Activated CD8-positive, alpha-beta memory T cell treated with anti-CD3 and anti-CD28 coated beads for 1 hour (primary cell): ENCODE data around the gene ALK.
"Not testable (repeated sequence)": the region's sequence is repeated elsewhere in the genome, so short reads cannot be mapped to it uniquely, and the experiment has no call there.

Source experiments
- DNase-seq, 2 donors: peaks; one replicate each; pipeline ENCODE4 v3.0.0-alpha.2; 2020; ENCODE audit warnings: low read depth in 1 of 2; ENCODE audit errors: extremely low read depth in 1 of 2

Gene ALK

GRCh38 chr2:29269095-29269764 lies 652.2 kb downstream of the ALK start:
- DNase-seq: no peak

DNA sequence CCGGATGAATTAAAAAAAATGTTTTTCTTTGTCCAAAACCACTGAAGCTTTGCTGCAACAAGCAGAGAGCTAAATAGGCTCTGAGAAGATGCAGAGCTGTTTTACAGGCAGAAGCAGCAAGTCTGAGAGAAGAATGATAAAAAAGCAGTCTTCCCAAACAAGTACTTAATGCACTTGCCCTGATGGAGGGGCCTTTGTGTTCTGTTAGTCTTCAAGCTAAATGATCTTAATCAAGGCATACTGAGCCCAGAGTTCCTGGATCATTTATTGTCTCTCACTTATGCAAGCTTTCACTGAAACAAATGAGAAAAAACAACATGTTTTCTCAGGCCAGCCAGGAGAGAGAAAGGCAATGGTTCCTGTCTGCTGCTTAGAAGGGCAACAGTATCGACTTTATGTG lies 653.7 kb downstream of the ALK start:
- no peak for DNase-seq

GRCh38 chr2:29263886-29264285 lies 657.5 kb downstream of the ALK start:
- no peak for DNase-seq

GRCh38 chr2:29262681-29263260 lies 658.6 kb downstream of the ALK start:
- DNase-seq: no peak

DNA sequence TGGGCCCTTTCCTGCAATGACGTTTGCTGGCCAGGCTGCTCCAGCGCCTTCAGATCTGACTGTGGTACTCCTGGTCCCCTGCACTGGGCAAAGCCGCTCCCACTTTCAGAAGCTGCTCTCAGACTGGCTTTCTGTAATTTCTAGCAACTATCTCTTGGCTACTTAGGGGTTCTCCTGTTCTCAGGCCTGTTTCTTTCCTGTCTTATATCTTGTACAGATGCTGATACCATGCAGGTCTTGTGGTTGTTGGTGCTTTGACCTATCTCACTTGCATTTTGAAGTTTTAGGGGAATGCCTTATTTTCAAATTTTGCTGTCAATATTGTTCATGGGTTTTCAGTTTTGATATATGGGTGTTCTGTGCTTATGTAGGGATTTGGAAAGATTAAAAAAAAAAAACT lies 660.4 kb downstream of the ALK start:
- no peak for DNase-seq

- no peak for DNase-seq
Measured at GRCh38 chr2:29260142-29260772, 661.1 kb downstream of the ALK start.

DNA sequence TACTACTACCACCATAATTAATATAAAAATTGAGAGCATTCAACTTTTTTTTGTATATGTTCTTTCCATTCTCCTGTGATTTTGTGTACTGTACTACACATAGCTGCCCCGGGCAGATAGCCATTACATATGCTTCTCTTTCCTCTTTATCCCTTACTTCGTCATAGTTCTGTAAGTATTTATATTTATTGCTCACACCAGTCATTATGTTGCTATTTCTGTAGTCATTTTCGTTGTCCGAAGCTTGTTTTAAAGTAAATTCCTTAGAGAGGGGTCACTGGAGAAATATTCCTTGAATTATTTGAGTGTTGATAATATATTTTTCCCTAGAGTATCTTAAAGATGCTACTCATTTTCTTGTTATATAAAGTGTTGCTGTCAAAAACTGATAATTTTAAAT lies 662.2 kb downstream of the ALK start:
- DNase-seq: no peak

DNA sequence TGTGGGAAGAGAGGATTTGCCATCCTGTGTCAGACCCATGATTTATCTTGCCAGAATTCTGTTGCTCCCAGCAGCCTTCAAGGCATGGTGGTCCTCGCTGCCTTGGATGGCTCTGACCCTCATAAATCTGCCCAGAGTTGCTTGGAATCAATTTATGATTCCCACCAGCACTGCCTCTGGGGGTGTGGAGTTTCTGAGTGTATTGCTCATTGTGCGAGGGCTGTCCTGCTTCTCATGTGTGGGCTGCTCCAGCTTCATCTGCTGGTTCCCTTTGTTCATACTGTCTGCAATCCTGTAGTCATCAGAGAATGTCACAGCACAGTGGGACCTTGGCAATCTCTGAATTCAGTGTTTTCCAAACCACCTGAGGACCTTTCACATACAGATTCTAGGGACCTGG lies 666.4 kb downstream of the ALK start:
- DNase-seq: no peak

GRCh38 chr2:29253495-29254275 lies 667.7 kb downstream of the ALK start:
- DNase-seq: not testable (repeated sequence)

DNA sequence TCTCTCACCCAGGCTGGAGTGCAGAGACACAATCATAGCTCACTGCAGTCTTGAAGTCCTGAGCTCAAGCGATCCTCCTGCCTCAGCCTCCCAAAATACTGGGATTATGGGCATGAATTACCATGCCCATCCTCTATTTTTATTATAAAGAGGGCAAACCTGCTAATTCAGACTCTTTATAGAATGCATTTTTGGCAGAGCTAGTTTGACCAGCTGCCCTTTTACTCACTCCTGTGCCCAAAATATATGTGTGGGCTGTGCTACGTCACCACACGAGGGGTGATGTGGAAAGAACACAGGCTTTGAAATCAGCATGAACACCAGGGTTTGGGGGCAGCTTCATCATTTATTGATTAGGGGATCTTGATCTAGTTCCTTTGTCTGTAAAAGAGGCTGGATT lies 668.4 kb downstream of the ALK start:
- no peak for DNase-seq

DNA sequence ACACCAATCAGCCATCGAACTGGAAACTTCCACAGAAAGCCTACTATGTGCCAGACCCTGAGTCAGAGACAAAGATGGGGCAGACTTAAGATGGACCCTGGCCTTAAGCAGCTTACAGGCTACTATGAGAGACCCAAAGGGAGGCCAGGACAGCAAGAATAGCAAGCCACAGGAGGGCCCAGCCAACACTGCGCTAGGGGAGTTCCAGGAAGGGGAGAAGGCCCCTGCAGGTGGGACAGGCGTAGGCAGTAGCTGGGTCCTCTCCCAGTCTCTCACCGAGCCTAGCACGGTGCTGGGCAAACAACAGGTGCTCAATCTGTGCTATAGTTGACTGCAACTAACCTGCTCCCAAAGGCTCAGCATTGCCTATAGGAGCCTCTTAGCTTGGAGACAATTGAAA lies 670.0 kb downstream of the ALK start:
- no peak for DNase-seq

DNA sequence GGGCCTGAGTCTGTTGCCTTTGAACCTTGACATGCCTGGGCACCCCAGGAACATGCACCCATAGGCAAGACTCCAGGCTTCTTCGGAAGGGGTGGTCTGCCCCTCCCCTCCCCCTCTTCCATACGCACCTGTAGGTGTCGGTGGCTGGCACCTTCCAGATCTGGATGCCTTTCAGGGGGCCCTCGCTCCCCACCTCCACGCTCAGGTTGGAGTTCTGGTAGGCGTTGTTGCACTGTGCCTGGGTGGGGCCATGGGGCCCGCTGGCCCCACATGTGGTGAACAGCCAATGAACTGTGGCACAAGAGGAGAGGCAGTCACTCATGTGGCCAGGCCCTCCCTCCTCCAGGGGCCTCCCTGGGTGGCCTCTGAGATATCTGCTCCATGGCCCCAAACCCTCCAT lies 670.4 kb downstream of the ALK start:
- DNase-seq: no peak

- DNase-seq: no peak
Measured at GRCh38 chr2:29249666-29250253, 671.6 kb downstream of the ALK start.

DNA sequence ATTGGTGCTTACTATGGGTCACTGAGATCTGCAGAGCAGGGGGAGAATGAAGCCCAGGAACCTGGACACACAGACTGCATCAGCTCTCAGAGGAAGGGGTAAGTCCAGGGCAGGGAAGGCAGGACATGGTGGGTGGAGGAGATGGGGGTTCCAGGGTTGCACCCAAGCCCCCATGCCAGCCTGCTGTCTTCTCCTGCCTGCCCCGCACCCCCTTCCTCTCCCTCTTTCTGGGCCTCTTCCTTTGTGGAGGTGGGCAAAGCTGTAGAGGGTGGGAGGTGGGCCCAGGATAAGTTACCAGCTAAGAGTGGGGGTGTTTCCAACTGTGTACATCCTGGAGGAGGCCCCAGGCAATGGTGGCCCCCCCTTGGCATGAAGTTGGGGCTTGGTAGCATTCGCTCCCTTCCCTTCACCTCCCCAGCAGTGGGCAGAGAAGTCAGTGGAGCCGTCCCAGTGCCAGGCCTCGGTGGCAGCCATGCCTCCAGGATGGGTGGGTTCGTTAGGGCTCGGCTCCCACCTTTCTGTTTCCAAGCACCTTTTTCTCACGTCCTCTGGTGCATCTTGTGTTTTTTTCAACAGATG lies 674.0 kb downstream of the ALK start:
- no peak for DNase-seq

GRCh38 chr2:29246383-29247300 lies 674.7 kb downstream of the ALK start:
- no peak for DNase-seq

DNA sequence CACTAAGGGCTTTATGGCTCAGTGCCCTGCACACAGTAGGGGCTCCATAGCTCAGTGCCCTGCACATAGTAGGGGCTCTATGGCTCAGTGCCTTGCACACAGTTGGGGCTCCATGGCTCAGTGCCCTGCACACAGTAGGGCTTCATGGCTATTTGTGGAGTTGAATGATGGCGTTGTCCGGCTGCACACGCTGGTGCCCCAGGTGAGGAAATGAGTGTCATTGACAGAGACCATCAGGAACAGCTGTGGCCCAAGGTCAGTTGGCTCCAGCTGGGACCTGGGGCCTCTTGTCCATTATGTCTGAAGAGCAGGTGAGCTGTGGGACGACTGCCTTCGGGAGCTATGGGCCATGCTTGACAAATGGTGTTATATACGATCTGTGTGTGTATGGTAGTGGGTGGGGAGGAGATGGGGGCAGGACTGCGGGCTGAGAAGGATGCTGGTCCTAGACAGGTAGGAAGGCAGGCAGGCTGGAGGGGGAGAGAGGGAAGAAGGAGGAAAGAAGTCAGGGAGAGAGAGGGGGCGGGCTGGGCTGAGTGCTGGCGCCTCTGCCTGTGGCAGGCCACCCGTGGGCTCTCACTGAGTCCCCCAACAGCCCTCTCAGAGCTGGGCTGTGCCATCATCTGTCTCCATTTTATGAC lies 675.5 kb downstream of the ALK start:
- no peak for DNase-seq

GRCh38 chr2:29245035-29245741 lies 676.2 kb downstream of the ALK start:
- DNase-seq: not testable (repeated sequence)

GRCh38 chr2:29242621-29243375 lies 678.6 kb downstream of the ALK start:
- no peak for DNase-seq
